Psoas muscle (tissue), 8 donors: ENCODE data around the gene DIAPH1. TPM values are rescaled to one million over a fixed set of nuclear protein-coding genes. Genes with fewer than 3 reads are reported as not detected.

Experiments
- ATAC-seq, 4 donors: fragments of 200-7000 bp; cut with Tn5 transposase; one replicate each; pipeline ENCODE4 v1.9.1; 2020; ENCODE audit warnings: moderate library complexity in 3 of 4, mild to moderate bottlenecking in 2 of 4
- DNase-seq, 2 donors: peaks; one replicate each; pipeline ENCODE4 v3.0.0-alpha.2; 2020
- H3K27ac ChIP-seq: fragments of 200-600 bp; one replicate; pipeline ENCODE4 v1.8.0; 2022
- H3K27me3 ChIP-seq, 3 donors: fragments of 200-600 bp in 1 of 3; one replicate each; pipeline versions ENCODE4 v1.6.1 to v1.8.0; 2013 to 2022; ENCODE audit warnings: low read length in 2 of 3, mild to moderate bottlenecking in 2 of 3, moderate library complexity in 1 of 3; ENCODE audit not compliant: insufficient read depth in 3 of 3
- H3K36me3 ChIP-seq, 2 donors: fragments of 200-600 bp in 1 of 2; one replicate each; pipeline versions ENCODE4 v1.6.1 to v1.8.0; 2013 to 2022; ENCODE audit warnings: low read depth in 1 of 2, mild to moderate bottlenecking in 1 of 2, moderate library complexity in 1 of 2; ENCODE audit not compliant: insufficient read depth in 1 of 2
- H3K4me1 ChIP-seq: fragments of 200-600 bp; one replicate; pipeline ENCODE4 v1.8.0; 2022
- H3K4me3 ChIP-seq: fragments of 200-600 bp; one replicate; pipeline ENCODE4 v1.8.0; 2022; ENCODE audit warnings: mild to moderate bottlenecking
- H3K9me3 ChIP-seq: fragments of 200-600 bp; one replicate; pipeline ENCODE4 v1.8.0; 2022
- WGBS, 3 donors: extraction: QIAGEN DNeasy Blood & Tissue Kit; methylation state at CpG; one replicate each; pipeline versions ENCODE4 v1.1.6 to v1.1.7; 2013; 5-methylcytosine and 5-hydroxymethylcytosine counted together
- intact Hi-C, 2 donors: fragments of 100-400 bp; cut with DNase I; formaldehyde crosslinking; loops; one replicate each; pipeline versions ENCODE4 v1.11.0 to v1.14.2; 2022
- polyA plus RNA-seq, 3 donors: library from polyadenylated mRNA; stranded (reverse); fragments of 200-250 nt; gene quantifications; one replicate each; pipeline ENCODE4 v1.2.3, GENCODE V29; 2013
- total RNA-seq, 4 donors: library from RNA; stranded (reverse); fragmentation: NEBNext Ultra II Directional in 2 of 4; extraction: Animal tissue kit (Norgen Biotek cat#: 25700) in 2 of 4; gene quantifications; one replicate each; pipeline versions ENCODE4 v1.2.1 to v1.2.4, GENCODE V29; 2021 to 2023
- TF ChIP-seq, protein P1 (sequence below): fragments of 200-600 bp; IDR thresholded peaks from one replicate; pipeline ENCODE4 v1.8.0; 2022; ENCODE audit warnings: antibody characterized with exemption
- donor health status: healthy with polysubstance abuse.
- donor health status: DM: no; HTN: no; CAD: no; lungs with moderate emphysema.
- donor health status: Bipolar disorder and iron deficiency.
- donor health status: healthy.
- donor health status: DM: yes; HTN: yes; CAD: no.
- donor health status: DM: no; HTN: no; CAD: no.
- donor health status: DM: no; HTN: no; CAD: no.
- donor health status: DM: yes; HTN: yes; CAD: no.

DIAPH1 gene
- total and polyA plus RNA-seq, 7 donors: 93.1 to 217 (median 137) TPM

DNA sequence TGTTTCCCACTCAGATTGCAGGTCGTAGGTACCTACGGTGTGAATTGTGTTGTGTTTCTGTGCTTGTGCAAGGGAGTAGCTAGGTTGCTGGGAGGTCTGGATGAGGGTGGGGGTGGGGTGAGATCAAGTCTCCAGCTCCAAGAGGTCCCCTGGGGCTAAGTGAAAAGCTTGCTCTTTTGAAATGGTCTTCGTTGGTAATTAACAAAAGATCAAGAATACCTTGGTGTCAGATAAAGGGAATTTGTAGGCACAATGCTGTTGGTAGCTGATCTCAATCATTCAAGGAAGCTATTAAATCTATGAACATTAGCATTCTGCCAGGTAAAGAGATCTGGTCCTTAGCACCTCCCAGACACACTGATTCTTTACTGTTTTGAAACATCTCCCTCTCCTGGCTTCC lies 134.9 kb downstream of the DIAPH1 start:
- WGBS, 3 donors: 43 to 52% (median 46%) methylated on average over 3 of the region's 3 CpGs
- DNase-seq: no peak
- peak overlapping the region; percentile 57 for H3K4me3 ChIP-seq
- intact Hi-C loops: no loop called here
- H3K27me3 ChIP-seq: peaks cover 0 to 18% (median 3%) of the 10 kb centered on the region in 3 donors
- H3K27ac ChIP-seq: no peak overlapping the region
- peaks cover 25% of the 10 kb centered on the region for H3K4me1 ChIP-seq
- no peaks in the 10 kb centered on the region for H3K9me3 ChIP-seq
- H3K36me3 ChIP-seq: no peaks in the 10 kb centered on the region
- TF ChIP-seq, protein P1, sequence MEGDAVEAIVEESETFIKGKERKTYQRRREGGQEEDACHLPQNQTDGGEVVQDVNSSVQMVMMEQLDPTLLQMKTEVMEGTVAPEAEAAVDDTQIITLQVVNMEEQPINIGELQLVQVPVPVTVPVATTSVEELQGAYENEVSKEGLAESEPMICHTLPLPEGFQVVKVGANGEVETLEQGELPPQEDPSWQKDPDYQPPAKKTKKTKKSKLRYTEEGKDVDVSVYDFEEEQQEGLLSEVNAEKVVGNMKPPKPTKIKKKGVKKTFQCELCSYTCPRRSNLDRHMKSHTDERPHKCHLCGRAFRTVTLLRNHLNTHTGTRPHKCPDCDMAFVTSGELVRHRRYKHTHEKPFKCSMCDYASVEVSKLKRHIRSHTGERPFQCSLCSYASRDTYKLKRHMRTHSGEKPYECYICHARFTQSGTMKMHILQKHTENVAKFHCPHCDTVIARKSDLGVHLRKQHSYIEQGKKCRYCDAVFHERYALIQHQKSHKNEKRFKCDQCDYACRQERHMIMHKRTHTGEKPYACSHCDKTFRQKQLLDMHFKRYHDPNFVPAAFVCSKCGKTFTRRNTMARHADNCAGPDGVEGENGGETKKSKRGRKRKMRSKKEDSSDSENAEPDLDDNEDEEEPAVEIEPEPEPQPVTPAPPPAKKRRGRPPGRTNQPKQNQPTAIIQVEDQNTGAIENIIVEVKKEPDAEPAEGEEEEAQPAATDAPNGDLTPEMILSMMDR: no peak
- ATAC-seq: no peak

DNA sequence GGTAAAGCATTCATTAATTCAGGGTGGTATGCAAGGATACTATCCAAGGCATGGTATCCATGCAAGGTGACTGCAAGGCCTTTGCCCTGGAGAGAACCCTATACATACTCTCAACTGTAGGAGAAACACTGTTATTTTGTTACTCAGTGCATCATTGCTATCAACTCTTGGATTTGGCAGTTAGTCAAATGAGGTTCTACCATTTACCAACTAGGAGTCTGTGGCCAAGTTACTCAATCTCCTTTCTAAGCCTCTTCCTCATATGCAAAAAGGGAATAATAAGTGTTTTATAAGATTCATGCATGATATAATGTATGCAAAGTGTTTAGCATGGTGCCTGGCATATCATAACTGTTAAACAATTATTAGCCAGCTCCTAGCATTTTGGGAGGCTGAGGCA lies 139.0 kb downstream of the DIAPH1 start:
- ATAC-seq (no peak), DNase-seq (no peak)
- TF ChIP-seq, protein P1: no peak
- Histone ChIP-seq H3K4me1 (peaks cover 47% of the 10 kb centered on the region), H3K27ac (no peak overlapping the region), H3K36me3 (no peaks in the 10 kb centered on the region), H3K27me3 (peaks cover 0 to 18% (median 3%) of the 10 kb centered on the region in 3 donors), H3K4me3 (peak overlapping the region; percentile 77), H3K9me3 (no peaks in the 10 kb centered on the region)
- intact Hi-C loops: loop anchor here (5.0 kb wide), 2 partner anchors 33 to 47 kb away; partner anchors contain the start of gene PCDHGA12 (in 1 of the 2)

DNA sequence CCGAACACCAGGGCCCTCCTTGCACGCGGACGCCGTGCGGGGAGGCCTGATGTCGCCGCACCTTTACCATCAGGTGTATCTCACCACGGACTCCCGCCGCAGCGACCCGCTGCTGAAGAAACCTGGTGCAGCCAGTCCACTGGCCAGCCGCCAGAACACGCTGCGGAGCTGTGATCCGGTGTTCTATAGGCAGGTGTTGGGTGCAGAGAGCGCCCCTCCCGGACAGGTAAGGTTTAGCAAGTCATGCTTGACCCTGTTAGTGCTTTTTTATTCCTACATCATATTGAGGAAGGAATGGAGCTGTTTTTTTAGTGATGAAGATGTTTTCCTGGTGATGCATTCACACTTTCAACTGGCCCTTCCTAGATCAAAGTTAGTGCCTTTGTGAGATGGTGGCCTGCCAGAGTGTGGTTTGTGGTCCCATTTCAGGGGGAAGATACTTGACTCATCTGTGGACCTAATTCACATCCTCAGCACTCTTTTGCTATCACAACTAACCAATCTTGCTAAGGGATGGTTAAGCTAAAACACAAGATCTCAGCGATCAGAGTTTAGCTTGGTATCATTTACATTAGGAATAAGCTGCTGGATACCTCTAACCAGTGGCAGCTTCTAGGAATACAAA lies 140.4 kb downstream of the DIAPH1 start:
- intact Hi-C loops: loop anchor here (5.0 kb wide), 2 partner anchors 34 to 46 kb away; partner anchors contain the start of gene PCDHGA12 (in 1 of the 2)
- Histone ChIP-seq H3K4me1 (peaks cover 38% of the 10 kb centered on the region), H3K27ac (no peak overlapping the region), H3K36me3 (no peaks in the 10 kb centered on the region), H3K9me3 (no peaks in the 10 kb centered on the region), H3K4me3 (peak overlapping the region; percentile 77), H3K27me3 (peaks cover 0 to 11% (median 0%) of the 10 kb centered on the region in 3 donors)
- ATAC-seq (no peak), DNase-seq (peak in 1 of 2 donors; percentile 58)
- TF ChIP-seq, protein P1: no peak
- WGBS, 3 donors: 25 to 28% (median 28%) methylated on average over 20 of the region's 20 CpGs

DNA sequence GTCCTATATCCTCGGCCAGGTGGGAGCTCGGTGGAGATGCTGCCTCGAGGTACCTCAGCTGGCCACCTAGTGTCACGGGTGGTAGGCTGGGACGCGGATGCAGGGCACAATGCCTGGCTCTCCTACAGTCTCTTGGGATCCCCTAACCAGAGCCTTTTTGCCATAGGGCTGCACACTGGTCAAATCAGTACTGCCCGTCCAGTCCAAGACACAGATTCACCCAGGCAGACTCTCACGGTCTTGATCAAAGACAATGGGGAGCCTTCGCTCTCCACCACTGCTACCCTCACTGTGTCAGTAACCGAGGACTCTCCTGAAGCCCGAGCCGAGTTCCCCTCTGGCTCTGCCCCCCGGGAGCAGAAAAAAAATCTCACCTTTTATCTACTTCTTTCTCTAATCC lies 141.0 kb downstream of the DIAPH1 start:
- TF ChIP-seq, protein P1: no peak
- no peak for DNase-seq
- intact Hi-C loops: loop anchor here (5.0 kb wide), 2 partner anchors 34 to 46 kb away; partner anchors contain the start of gene PCDHGA12 (in 1 of the 2)
- peaks cover 38% of the 10 kb centered on the region for H3K4me1 ChIP-seq
- H3K27me3 ChIP-seq: peaks cover 0 to 11% (median 0%) of the 10 kb centered on the region in 3 donors
- no peaks in the 10 kb centered on the region for H3K36me3 ChIP-seq
- H3K9me3 ChIP-seq: no peaks in the 10 kb centered on the region
- WGBS, 3 donors: 35 to 52% (median 46%) methylated on average over 13 of the region's 13 CpGs
- H3K4me3 ChIP-seq: peak overlapping the region; percentile 77
- no peak overlapping the region for H3K27ac ChIP-seq
- ATAC-seq: no peak
